IMR-90 (cell line): Measurements from ENCODE around the gene GSS.

ENCODE experiments used
- CEBPB ChIP-seq: IDR thresholded peaks from 2 replicates; pipeline ENCODE4 v1.6.1; 2012; ENCODE audit warnings: low read depth, low read length, improper control_type of control experiment
- POLR2A ChIP-seq: IDR thresholded peaks from 2 replicates; pipeline ENCODE4 v1.6.1; 2012; ENCODE audit warnings: mild to moderate bottlenecking, low read depth, low read length
- TF ChIP-seq, protein P1 (sequence below): conservative IDR thresholded peaks from 2 replicates; pipeline ENCODE4 v1.5.1; 2012; ENCODE audit warnings: mild to moderate bottlenecking, low read depth, low read length, improper control_type of control experiment

DNA sequence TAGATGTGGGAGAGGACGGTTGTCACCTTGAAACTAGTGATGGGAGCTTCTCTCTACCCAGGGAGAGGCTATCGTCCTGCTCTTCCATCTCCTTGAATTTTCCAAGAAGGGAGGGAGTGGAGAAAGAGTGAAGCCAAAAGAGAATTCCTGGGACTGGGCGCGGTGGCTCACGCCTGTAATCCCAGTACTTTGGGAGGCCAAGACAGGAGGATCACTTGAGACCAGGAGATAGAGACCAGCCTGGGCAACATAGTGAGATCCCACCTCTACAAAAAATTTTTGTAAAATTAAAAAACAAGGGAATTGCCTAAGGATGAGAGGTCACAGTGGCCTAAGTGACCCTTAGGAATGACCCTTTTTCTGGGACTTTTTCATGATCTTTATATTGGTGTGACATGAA lies 8.9 kb upstream of the GSS start:
- TF ChIP-seq, protein P1, sequence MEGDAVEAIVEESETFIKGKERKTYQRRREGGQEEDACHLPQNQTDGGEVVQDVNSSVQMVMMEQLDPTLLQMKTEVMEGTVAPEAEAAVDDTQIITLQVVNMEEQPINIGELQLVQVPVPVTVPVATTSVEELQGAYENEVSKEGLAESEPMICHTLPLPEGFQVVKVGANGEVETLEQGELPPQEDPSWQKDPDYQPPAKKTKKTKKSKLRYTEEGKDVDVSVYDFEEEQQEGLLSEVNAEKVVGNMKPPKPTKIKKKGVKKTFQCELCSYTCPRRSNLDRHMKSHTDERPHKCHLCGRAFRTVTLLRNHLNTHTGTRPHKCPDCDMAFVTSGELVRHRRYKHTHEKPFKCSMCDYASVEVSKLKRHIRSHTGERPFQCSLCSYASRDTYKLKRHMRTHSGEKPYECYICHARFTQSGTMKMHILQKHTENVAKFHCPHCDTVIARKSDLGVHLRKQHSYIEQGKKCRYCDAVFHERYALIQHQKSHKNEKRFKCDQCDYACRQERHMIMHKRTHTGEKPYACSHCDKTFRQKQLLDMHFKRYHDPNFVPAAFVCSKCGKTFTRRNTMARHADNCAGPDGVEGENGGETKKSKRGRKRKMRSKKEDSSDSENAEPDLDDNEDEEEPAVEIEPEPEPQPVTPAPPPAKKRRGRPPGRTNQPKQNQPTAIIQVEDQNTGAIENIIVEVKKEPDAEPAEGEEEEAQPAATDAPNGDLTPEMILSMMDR: no peak
- TF ChIP-seq POLR2A: no peak
- no peak for TF ChIP-seq CEBPB
